GM12891 (cell line): Measurements from ENCODE around the gene UNC93B1.
A peak's percentile ranks its signal among the peaks of the same experiment; 100 is the strongest.

Experiments
- PAX5 ChIP-seq: IDR thresholded peaks from 2 replicates; pipeline ENCODE4 v1.6.1; 2011; ENCODE audit warnings: low read length, moderate library complexity, mild to moderate bottlenecking; ENCODE audit not compliant: insufficient read depth, severe bottlenecking
- POLR2A ChIP-seq: IDR thresholded peaks from 2 replicates; pipeline ENCODE4 v1.6.1; 2011; ENCODE audit warnings: low read depth, low read length, control low read depth
- POLR2AphosphoS5 ChIP-seq: IDR thresholded peaks from 2 replicates; pipeline ENCODE4 v1.6.1; 2011; ENCODE audit warnings: low read depth, low read length, control low read depth
- SPI1 ChIP-seq: IDR thresholded peaks from 2 replicates; pipeline ENCODE4 v1.6.1; 2011; ENCODE audit warnings: low read depth, low read length, control low read depth
- TAF1 ChIP-seq: IDR thresholded peaks from 2 replicates; pipeline ENCODE4 v1.6.1; 2011; ENCODE audit warnings: low read depth, low read length, control low read depth

DNA sequence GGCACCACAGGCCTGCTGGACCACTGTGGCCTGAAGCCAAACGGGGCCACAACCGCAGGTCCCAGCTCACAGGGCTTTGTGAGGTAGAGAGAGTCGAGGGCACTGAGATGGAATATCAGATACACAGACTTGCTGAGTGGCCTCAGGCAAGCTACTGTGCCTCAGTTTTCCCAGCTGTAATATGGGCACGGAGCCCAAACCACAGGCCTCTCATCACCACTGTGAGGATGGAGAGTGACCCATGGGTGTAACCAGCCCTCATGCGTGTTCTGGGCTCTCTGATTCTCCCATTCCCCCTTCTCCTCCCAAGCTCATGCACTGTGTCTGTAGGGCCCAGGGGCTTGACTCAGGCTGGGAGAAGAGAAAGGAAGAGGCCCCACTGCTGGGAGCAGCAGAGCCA is 4.2 kb downstream of the UNC93B1 start:
- no peak for TF ChIP-seq SPI1
- TF ChIP-seq TAF1 = no peak
- TF ChIP-seq POLR2AphosphoS5 = peak; percentile 47
- no peak for TF ChIP-seq POLR2A
- TF ChIP-seq PAX5 = no peak
